ENCODE measurements around the gene MRPL54.

Gene MRPL54

GRCh38 chr19:3785451-3785937 is 23.0 kb downstream of the MRPL54 start:
- TF ChIP-seq CTCF (IDR thresholded peaks at IDR 0.05; ENCODE audit: low read length, missing control alignments) = no peak
- no peak overlapping the region for H3K4me3 ChIP-seq (replicated peaks; ENCODE audit: low read depth, low read length)
- no peak for DNase-seq (ENCODE audit: low read depth)

GRCh38 chr19:3785938-3786824 is 23.7 kb downstream of the MRPL54 start, which contains the start of gene MATK:
Gene MATK (minus strand): TSS chr19:3786381. CDS start chr19:3785135, 1,246 bp downstream.
- DNase-seq (ENCODE audit: low read depth) = no peak
- TF ChIP-seq CTCF (IDR thresholded peaks at IDR 0.05; ENCODE audit: low read length, missing control alignments) = no peak
- no peak within 1 kb of the TSS for H3K4me3 ChIP-seq (replicated peaks; ENCODE audit: low read depth, low read length)

GRCh38 chr19:3788996-3789778 is 26.7 kb downstream of the MRPL54 start:
- TF ChIP-seq CTCF (IDR thresholded peaks at IDR 0.05; ENCODE audit: low read length, missing control alignments) = no peak
- DNase-seq (ENCODE audit: low read depth) = no peak

GRCh38 chr19:3790209-3790734 is 27.8 kb downstream of the MRPL54 start:
- no peak for DNase-seq (ENCODE audit: low read depth)
- no peak for TF ChIP-seq CTCF (IDR thresholded peaks at IDR 0.05; ENCODE audit: low read length, missing control alignments)
- no peak overlapping the region for H3K4me3 ChIP-seq (replicated peaks; ENCODE audit: low read depth, low read length)

More at GRCh38 chr19:3788996-3789778, 26.7 kb downstream of the MRPL54 start:
- H3K4me3 ChIP-seq (replicated peaks; ENCODE audit: low read depth, low read length) = no peak overlapping the region

GRCh38 chr19:3790941-3791340 is 28.5 kb downstream of the MRPL54 start:
- no peak for DNase-seq (ENCODE audit: low read depth)
- H3K4me3 ChIP-seq (replicated peaks; ENCODE audit: low read depth, low read length) = no peak overlapping the region
- TF ChIP-seq CTCF (IDR thresholded peaks at IDR 0.05; ENCODE audit: low read length, missing control alignments) = no peak

- no peak for DNase-seq (ENCODE audit: low read depth)
- TF ChIP-seq CTCF (IDR thresholded peaks at IDR 0.05; ENCODE audit: low read length, missing control alignments) = no peak
- no peak overlapping the region for H3K4me3 ChIP-seq (replicated peaks; ENCODE audit: low read depth, low read length)
These were observed 29.6 kb downstream of the MRPL54 start for GRCh38 chr19:3792114-3792513.
